HFF-Myc (cell line): Measurements from ENCODE around the gene ARHGAP15.

Experiments
- DNase-seq: peaks from one replicate; pipeline ENCODE4 v3.0.0-alpha.2; 2011; ENCODE audit warnings: low read depth; ENCODE audit errors: extremely low read depth
- H3K4me3 ChIP-seq: replicated peaks from 2 replicates; pipeline ENCODE4 v1.5.1; 2011; ENCODE audit warnings: low read depth, mild to moderate bottlenecking, control low read depth, low read length
- TF ChIP-seq, protein P1 (sequence below): IDR thresholded peaks from 2 replicates; pipeline ENCODE4 v1.5.1; 2012; ENCODE audit warnings: mild to moderate bottlenecking, low read depth, low read length, control low read depth; ENCODE audit errors: missing control alignments

ARHGAP15 gene

DNA sequence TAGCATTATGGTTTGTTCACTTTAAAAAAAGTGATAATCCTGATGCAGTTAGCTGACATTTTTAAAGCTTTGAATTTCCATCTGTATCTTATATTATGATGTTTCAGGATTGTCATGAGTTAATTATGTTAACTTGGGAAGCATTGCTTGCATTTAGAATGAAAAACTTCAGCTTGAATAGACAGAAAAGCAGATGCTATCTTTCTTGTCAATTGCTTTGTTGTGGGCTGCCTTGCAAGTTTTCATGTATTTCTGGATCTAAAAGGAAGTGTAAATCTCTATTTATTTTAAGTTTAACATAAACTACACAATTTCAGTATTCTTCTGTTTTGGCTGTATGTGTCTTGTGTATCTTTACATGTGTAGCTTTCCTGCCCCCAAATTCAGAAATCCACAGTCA lies 479.5 kb downstream of the ARHGAP15 start:
- TF ChIP-seq, protein P1, sequence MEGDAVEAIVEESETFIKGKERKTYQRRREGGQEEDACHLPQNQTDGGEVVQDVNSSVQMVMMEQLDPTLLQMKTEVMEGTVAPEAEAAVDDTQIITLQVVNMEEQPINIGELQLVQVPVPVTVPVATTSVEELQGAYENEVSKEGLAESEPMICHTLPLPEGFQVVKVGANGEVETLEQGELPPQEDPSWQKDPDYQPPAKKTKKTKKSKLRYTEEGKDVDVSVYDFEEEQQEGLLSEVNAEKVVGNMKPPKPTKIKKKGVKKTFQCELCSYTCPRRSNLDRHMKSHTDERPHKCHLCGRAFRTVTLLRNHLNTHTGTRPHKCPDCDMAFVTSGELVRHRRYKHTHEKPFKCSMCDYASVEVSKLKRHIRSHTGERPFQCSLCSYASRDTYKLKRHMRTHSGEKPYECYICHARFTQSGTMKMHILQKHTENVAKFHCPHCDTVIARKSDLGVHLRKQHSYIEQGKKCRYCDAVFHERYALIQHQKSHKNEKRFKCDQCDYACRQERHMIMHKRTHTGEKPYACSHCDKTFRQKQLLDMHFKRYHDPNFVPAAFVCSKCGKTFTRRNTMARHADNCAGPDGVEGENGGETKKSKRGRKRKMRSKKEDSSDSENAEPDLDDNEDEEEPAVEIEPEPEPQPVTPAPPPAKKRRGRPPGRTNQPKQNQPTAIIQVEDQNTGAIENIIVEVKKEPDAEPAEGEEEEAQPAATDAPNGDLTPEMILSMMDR: no peak
- DNase-seq: no peak
- H3K4me3 ChIP-seq: no peak overlapping the region

DNA sequence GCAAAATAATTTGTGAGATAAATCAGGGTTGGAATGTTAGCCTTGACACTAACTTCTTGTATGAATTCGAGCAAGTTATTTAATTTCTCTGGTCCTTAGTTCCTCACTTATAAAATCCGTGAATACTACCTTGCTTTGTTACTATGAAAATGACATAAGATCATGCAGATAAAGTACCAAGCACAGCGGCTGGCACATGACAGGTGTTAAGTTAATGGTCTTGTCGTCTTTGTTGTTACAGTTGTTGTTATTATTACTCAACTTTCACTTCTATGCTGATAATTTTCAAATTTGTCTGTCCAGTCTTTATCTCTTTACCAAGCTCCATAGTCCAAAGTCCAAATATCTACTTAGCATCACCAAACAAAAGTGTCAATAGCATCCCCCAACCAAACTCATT lies 482.1 kb downstream of the ARHGAP15 start:
- TF ChIP-seq, protein P1: no peak
- no peak for DNase-seq
- H3K4me3 ChIP-seq: no peak overlapping the region

DNA sequence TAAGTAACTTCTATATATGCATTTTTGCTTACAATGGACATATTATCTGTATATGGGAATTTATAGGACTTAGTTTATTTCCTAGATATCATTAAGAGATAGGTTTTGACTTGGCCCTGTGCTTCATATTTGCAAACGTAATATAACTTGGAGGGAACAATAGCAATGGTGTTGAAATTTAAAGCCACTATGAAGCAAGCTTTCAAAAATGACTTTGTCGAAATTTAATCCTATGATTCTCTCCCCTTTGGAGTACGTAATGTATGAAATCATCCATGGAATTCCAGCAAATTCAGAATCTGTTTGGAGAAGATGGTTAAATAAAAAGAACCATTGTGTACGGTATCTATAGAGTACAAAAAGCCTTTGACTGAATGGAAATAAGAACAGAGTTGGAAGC lies 486.3 kb downstream of the ARHGAP15 start:
- H3K4me3 ChIP-seq: no peak overlapping the region
- DNase-seq: no peak
- TF ChIP-seq, protein P1: no peak

DNA sequence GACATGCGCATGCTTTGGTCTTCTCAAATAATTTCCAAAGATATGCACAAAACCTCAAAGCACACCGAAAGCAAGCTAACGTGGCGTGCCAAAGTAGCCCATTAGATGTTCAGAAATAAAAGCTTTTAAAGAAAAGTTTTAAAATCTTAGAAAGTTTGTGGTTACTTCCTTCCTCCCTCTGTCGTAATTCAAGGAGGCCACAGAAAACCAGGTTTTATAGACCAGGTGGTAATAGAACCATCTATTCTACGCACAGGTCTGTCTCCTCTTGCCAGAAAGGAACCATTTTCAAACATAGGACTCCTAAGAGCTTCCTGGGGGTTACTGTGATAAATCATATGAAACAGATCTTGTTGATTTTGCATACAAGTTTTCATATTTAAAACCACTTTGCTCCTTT lies 487.2 kb downstream of the ARHGAP15 start:
- no peak for DNase-seq
- TF ChIP-seq, protein P1: no peak
- H3K4me3 ChIP-seq: no peak overlapping the region

DNA sequence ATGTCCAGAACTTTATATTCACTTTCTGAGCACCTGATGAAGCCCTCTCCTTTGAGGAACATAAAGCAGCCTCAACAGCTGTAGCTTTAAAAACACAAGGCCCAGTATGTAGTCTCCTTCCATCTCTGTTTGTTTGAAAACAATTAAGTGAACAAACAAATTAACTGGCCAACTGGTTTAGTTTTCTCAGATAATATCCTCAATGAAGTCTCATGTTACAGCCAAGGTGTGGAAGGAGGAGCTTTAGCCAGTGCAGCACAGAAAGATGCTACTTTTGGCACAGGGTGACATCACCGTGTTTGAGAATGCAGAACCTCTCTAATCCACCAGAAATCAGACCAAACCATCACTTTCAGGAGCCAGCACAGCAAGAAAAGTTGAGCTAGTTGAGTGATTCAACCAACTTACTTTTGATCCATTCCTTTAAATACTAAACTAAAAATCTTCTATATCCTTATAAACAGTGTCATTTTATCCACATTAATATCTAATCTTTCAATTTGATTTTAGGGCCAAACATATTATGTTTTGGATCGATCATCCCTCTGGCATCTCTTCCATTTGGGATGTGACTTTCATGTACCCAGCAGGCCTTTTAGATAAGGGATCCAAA lies 488.7 kb downstream of the ARHGAP15 start:
- TF ChIP-seq, protein P1: no peak
- DNase-seq: no peak
- no peak overlapping the region for H3K4me3 ChIP-seq

DNA sequence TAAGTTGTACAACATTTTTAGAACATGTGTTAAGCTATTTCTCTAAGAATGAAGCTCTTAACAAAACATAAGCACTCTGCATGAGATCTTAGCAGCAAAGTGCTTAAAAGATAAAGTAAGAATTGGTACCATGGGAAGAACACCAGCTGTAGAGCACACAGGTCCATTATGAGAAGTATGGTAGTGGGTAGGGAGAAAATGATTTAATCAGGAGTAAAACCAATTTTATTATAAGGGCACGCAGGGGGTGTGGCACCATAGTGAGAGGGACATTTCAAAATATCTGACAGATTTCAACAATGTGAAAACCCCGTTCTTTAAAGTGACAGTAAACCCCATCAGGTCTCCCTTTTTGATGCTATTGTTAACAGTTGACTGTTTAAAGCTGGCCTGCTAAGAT lies 492.9 kb downstream of the ARHGAP15 start:
- TF ChIP-seq, protein P1: no peak
- no peak for DNase-seq
- H3K4me3 ChIP-seq: no peak overlapping the region
